Testis (tissue), 2 donors: ENCODE data around the gene NLE1.

Experiments used
- POLR2A ChIP-seq: fragments of 450-650 bp; IDR thresholded peaks from one replicate; pipeline ENCODE4 v1.6.1; 2017; ENCODE audit warnings: antibody characterized with exemption, mild to moderate bottlenecking, moderate library complexity
- TF ChIP-seq, protein P1 (sequence below), 3 experiments: fragments of 450-650 bp in 2 of 3; fragments of 200-600 bp in 1 of 3; sonication (generic) in 1 of 3; IDR thresholded peaks; one replicate each; pipeline ENCODE4 v1.5.1; 2016 to 2019; ENCODE audit warnings: antibody characterized with exemption in 3 of 3, mild to moderate bottlenecking in 2 of 3, moderate library complexity in 1 of 3

DNA sequence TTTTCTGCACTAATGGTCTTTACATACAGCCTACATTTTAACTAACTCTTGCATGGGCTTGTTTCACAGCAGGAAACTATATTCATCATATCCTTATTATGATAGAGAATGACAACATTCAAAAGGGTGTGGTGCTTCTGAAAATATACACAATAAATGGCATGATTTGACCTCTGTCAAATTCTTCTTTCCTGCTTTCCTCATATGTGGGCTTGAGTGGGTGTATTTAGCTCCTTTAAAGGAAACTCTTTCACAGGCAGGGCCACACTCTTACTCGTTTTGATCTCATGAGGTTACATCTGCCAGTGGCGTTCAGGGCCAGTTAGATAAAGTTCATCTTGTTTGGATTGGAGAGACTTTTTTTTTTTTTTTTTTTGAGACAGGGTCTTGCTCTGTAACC is 46.0 kb upstream of the NLE1 start:
- TF ChIP-seq, protein P1, sequence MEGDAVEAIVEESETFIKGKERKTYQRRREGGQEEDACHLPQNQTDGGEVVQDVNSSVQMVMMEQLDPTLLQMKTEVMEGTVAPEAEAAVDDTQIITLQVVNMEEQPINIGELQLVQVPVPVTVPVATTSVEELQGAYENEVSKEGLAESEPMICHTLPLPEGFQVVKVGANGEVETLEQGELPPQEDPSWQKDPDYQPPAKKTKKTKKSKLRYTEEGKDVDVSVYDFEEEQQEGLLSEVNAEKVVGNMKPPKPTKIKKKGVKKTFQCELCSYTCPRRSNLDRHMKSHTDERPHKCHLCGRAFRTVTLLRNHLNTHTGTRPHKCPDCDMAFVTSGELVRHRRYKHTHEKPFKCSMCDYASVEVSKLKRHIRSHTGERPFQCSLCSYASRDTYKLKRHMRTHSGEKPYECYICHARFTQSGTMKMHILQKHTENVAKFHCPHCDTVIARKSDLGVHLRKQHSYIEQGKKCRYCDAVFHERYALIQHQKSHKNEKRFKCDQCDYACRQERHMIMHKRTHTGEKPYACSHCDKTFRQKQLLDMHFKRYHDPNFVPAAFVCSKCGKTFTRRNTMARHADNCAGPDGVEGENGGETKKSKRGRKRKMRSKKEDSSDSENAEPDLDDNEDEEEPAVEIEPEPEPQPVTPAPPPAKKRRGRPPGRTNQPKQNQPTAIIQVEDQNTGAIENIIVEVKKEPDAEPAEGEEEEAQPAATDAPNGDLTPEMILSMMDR (IDR thresholded peaks at IDR 0.05), result no peak
- no peak for TF ChIP-seq POLR2A
